WTC11 (cell line): ENCODE results near the gene ATPAF1. TPM values are rescaled to one million over a fixed set of nuclear protein-coding genes. Genes with fewer than 3 reads are reported as not detected.

Experiments
- ATAC-seq: fragments of 200-7000 bp; cut with Tn5 transposase; 2 replicates; pipeline ENCODE4 v1.10.0; 2021; ENCODE audit warnings: mild to moderate bottlenecking, moderate library complexity
- CTCF ChIA-PET: fragments of 300-600 bp; sonication (Branson Sonifier 250); formaldehyde crosslinking; loops from one replicate; lab custom pipeline; 2021; ENCODE audit warnings: antibody characterized with exemption; lab: Charles Lee
- POLR2A ChIA-PET: fragments of 350-600 bp; sonication (Branson Sonifier 250); formaldehyde crosslinking; loops from one replicate; lab custom pipeline; 2021; ENCODE audit warnings: antibody characterized with exemption; lab: Charles Lee
- DNase-seq: peaks from one replicate; pipeline ENCODE4 v3.0.0; 2021; ENCODE audit warnings: low spot score
- H3K27ac Mint-ChIP-seq: 2 replicates; pipeline ENCODE4 v1.8.0; 2021; ENCODE audit warnings: mixed read lengths
- H3K27me3 Mint-ChIP-seq: 2 replicates; pipeline ENCODE4 v1.8.0; 2021; ENCODE audit warnings: low read depth, mild to moderate bottlenecking, moderate library complexity, mixed read lengths
- H3K36me3 Mint-ChIP-seq: 2 replicates; pipeline ENCODE4 v1.8.0; 2021; ENCODE audit warnings: mixed read lengths
- H3K4me1 Mint-ChIP-seq: 2 replicates; pipeline ENCODE4 v1.8.0; 2022; ENCODE audit warnings: mixed read lengths
- H3K4me3 Mint-ChIP-seq: 2 replicates; pipeline ENCODE4 v1.8.0; 2021; ENCODE audit warnings: mild to moderate bottlenecking, moderate library complexity, mixed read lengths
- H3K9me3 Mint-ChIP-seq: 2 replicates; pipeline ENCODE4 v1.8.0; 2021; ENCODE audit warnings: mixed read lengths
- ATF1 ChIP-seq: sonication (generic); formaldehyde crosslinking; IDR thresholded peaks from 2 replicates; pipeline ENCODE4 v1.8.1; 2023; ENCODE audit warnings: mild to moderate bottlenecking, moderate library complexity, missing genetic modification reagents
- ATF6 ChIP-seq: sonication (generic); formaldehyde crosslinking; IDR thresholded peaks from 2 replicates; pipeline ENCODE4 v1.8.1; 2023; ENCODE audit warnings: mild to moderate bottlenecking, missing genetic modification reagents
- CREB1 ChIP-seq: sonication (generic); formaldehyde crosslinking; IDR thresholded peaks from 2 replicates; pipeline ENCODE4 v1.8.0; 2023; ENCODE audit warnings: mild to moderate bottlenecking, missing genetic modification reagents
- CTCF ChIP-seq: fragments of 200-600 bp; IDR thresholded peaks from 2 replicates; pipeline ENCODE4 v1.8.0; 2022; ENCODE audit warnings: antibody characterized with exemption
- ETV6 ChIP-seq: sonication (generic); formaldehyde crosslinking; IDR thresholded peaks from 2 replicates; pipeline ENCODE4 v1.8.1; 2022; ENCODE audit warnings: mild to moderate bottlenecking, missing genetic modification reagents
- FOXK1 ChIP-seq: sonication (generic); formaldehyde crosslinking; IDR thresholded peaks from 2 replicates; pipeline ENCODE4 v1.8.0; 2022; ENCODE audit warnings: mild to moderate bottlenecking, moderate library complexity, missing genetic modification reagents
- HMGA2 ChIP-seq: fragments of 250-450 bp; sonication (Bioruptor Pico); IDR thresholded peaks from 2 replicates; pipeline ENCODE4 v1.4.0; 2021; ENCODE audit warnings: mild to moderate bottlenecking, moderate library complexity
- IRF2 ChIP-seq: sonication (generic); formaldehyde crosslinking; IDR thresholded peaks from 2 replicates; pipeline ENCODE4 v1.8.0; 2022; ENCODE audit warnings: low read depth, missing genetic modification reagents, borderline replicate concordance
- NFYB ChIP-seq: sonication (generic); formaldehyde crosslinking; conservative IDR thresholded peaks from 2 replicates; pipeline ENCODE4 v1.8.0; 2022; ENCODE audit warnings: low read depth, missing genetic modification reagents
- NR2C2 ChIP-seq: sonication (generic); formaldehyde crosslinking; IDR thresholded peaks from 2 replicates; pipeline ENCODE4 v1.8.0; 2022; ENCODE audit warnings: mild to moderate bottlenecking, missing genetic modification reagents
- SMAD4 ChIP-seq: sonication (generic); formaldehyde crosslinking; IDR thresholded peaks from 2 replicates; pipeline ENCODE4 v1.8.0; 2022; ENCODE audit warnings: mild to moderate bottlenecking, missing genetic modification reagents
- SOX15 ChIP-seq: fragments of 250-450 bp; sonication (Bioruptor Pico); IDR thresholded peaks from 2 replicates; pipeline ENCODE4 v1.9.0; 2021; ENCODE audit warnings: mild to moderate bottlenecking
- STAT6 ChIP-seq: sonication (generic); formaldehyde crosslinking; conservative IDR thresholded peaks from 2 replicates; pipeline ENCODE4 v1.8.1; 2023; ENCODE audit warnings: mild to moderate bottlenecking, low read depth, missing genetic modification reagents, moderate library complexity
- TEAD1 ChIP-seq: sonication (generic); formaldehyde crosslinking; IDR thresholded peaks from 2 replicates; pipeline ENCODE4 v1.8.0; 2022; ENCODE audit warnings: mild to moderate bottlenecking, missing genetic modification reagents
- ZNF219 ChIP-seq: sonication (generic); formaldehyde crosslinking; IDR thresholded peaks from 2 replicates; pipeline ENCODE4 v1.8.0; 2023; ENCODE audit warnings: missing genetic modification reagents, mild to moderate bottlenecking, borderline replicate concordance
- ZNF232 ChIP-seq: sonication (generic); formaldehyde crosslinking; IDR thresholded peaks from 2 replicates; pipeline ENCODE4 v1.8.0; 2022; ENCODE audit warnings: mild to moderate bottlenecking, missing genetic modification reagents
- ZNF423 ChIP-seq: fragments of 250-450 bp; sonication (Bioruptor Pico); IDR thresholded peaks from 2 replicates; pipeline ENCODE4 v2.1.2; 2022; ENCODE audit warnings: mild to moderate bottlenecking, moderate library complexity
- total RNA-seq: library from RNA; stranded (reverse); gene quantifications from 3 replicates; pipeline ENCODE4 v1.2.3, GENCODE V29; 2021
- TF ChIP-seq, protein P1 (sequence below): sonication (generic); formaldehyde crosslinking; IDR thresholded peaks from 2 replicates; pipeline ENCODE4 v1.8.0; 2022; ENCODE audit warnings: mild to moderate bottlenecking, missing genetic modification reagents
- TF ChIP-seq, protein P2 (sequence below): fragments of 250-450 bp; sonication (Bioruptor Pico); conservative IDR thresholded peaks from 2 replicates; pipeline ENCODE4 v1.9.0; 2021; ENCODE audit warnings: mild to moderate bottlenecking
- TF ChIP-seq, protein P3 (sequence below): sonication (generic); formaldehyde crosslinking; IDR thresholded peaks from 2 replicates; pipeline ENCODE4 v1.8.1; 2023; ENCODE audit warnings: mild to moderate bottlenecking, missing genetic modification reagents, moderate library complexity

Gene ATPAF1
- total RNA-seq, 1 experiment from 2014 or later: 35.7 TPM

DNA sequence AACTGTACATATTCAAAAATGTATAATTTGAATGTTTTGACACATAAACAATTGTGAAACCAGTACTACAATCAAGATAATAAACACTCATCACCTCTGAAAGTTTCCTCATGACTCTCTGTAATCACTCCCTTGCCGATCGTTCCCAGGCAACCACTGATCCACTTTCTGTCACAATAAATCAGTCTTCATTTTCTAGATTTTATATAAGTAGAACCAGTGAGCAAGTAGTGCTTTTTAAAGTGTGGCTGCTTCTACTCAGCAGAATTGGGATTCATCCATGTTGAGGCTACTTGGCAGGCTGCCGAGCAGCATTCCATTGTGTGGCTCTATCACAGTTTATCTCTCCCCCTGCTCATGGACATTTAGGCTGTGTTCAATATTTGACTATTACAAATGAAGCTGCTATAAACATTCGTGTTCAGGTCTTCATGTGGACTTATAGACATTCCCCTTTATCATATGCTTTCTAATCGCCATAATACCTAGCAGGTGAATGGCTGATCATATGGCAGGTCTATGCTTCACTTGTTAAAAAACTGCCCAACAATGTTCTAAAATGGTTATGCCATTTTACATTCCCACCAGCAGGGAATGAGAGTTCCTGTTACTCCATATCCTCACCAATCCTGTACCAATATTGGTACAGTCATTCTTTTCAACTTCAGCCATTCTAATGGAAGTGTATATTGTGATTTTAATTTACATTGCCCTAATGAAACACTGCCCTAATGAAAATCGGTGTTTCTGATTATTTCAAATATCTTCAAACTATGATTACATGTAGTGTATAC is 24.0 kb upstream of the ATPAF1 start:
- Mint-ChIP-seq H3K4me1 (no peaks in the 10 kb centered on the region), H3K27me3 (no peaks in the 10 kb centered on the region), H3K9me3 (no peaks in the 10 kb centered on the region), H3K4me3 (no peak overlapping the region), H3K36me3 (peaks cover 67% of the 10 kb centered on the region), H3K27ac (no peak overlapping the region)
- POLR2A ChIA-PET: no interaction called here
- CTCF ChIA-PET: no interaction called here
- DNase-seq: no peak
- ATAC-seq: no peak
- TF ChIP-seq ATF1 (CRISPR knock-in tag): no peak
- no peak for TF ChIP-seq ZNF219 (CRISPR knock-in tag)
- no peak for TF ChIP-seq ATF6 (CRISPR knock-in tag)
- TF ChIP-seq ZNF232 (CRISPR knock-in tag): no peak
- TF ChIP-seq IRF2: no peak
- TF ChIP-seq, protein P1, sequence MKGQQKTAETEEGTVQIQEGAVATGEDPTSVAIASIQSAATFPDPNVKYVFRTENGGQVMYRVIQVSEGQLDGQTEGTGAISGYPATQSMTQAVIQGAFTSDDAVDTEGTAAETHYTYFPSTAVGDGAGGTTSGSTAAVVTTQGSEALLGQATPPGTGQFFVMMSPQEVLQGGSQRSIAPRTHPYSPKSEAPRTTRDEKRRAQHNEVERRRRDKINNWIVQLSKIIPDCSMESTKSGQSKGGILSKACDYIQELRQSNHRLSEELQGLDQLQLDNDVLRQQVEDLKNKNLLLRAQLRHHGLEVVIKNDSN (CRISPR knock-in tag): no peak
- TF ChIP-seq TEAD1 (CRISPR knock-in tag): no peak
- no peak for TF ChIP-seq HMGA2 (CRISPR knock-in tag)
- no peak for TF ChIP-seq FOXK1
- TF ChIP-seq SMAD4 (CRISPR knock-in tag): no peak
- no peak for TF ChIP-seq STAT6 (CRISPR knock-in tag)
- no peak for TF ChIP-seq CTCF
- TF ChIP-seq NFYB: no peak
- no peak for TF ChIP-seq CREB1 (CRISPR knock-in tag)
- TF ChIP-seq SOX15: no peak
- TF ChIP-seq, protein P2, sequence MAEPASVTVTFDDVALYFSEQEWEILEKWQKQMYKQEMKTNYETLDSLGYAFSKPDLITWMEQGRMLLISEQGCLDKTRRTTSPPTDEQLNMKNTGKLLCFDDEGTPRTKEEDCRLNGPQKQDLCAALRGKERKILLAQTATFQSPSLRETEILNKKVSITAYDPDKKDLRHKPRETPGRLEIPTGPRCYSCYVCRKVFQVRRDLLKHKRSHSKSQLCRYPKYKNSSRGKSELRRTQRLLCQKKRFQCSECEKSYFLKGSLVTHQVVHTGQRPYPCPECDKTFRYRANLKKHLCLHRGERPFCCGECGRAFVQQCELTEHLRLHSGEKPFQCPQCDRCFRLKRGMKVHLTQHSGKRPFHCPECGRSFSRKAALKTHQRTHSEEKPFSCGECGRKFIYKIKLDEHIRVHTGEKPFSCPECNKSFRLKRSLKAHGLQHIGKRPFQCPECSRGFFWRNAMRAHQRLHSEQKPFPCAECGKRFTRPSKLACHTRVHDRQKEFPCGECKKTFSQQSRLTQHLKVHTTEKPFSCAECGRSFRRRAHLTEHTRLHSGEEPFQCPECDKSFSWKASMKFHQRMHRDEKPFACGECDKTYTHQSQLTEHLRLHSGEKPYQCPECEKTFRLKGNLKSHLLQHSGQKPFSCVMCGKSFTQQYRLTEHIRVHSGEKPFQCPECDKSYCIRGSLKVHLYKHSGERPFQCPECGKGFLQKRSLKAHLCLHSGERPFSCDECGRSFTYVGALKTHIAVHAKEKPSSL: no peak
- TF ChIP-seq NR2C2: no peak
- TF ChIP-seq, protein P3, sequence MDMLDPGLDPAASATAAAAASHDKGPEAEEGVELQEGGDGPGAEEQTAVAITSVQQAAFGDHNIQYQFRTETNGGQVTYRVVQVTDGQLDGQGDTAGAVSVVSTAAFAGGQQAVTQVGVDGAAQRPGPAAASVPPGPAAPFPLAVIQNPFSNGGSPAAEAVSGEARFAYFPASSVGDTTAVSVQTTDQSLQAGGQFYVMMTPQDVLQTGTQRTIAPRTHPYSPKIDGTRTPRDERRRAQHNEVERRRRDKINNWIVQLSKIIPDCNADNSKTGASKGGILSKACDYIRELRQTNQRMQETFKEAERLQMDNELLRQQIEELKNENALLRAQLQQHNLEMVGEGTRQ (CRISPR knock-in tag): no peak
- no peak for TF ChIP-seq ZNF423
- TF ChIP-seq ETV6 (CRISPR knock-in tag): no peak
- TF ChIP-seq, all 79 proteins: peak for 0
